Stimulated activated CD4-positive, alpha-beta T cell treated with anti-CD3 and anti-CD28 coated beads, TNF-alpha, amount 100 ng/mL, for 24 hours (primary cell): Measurements from ENCODE around the gene LGALS4.
"Not testable (repeated sequence)": the region's sequence is repeated elsewhere in the genome, so short reads cannot be mapped to it uniquely, and the experiment has no call there.

Experiments used
- DNase-seq, 3 experiments: peaks; one replicate each; pipeline ENCODE4 v3.0.0-alpha.2; 2020; ENCODE audit warnings: low read depth in 3 of 3

Gene LGALS4

DNA sequence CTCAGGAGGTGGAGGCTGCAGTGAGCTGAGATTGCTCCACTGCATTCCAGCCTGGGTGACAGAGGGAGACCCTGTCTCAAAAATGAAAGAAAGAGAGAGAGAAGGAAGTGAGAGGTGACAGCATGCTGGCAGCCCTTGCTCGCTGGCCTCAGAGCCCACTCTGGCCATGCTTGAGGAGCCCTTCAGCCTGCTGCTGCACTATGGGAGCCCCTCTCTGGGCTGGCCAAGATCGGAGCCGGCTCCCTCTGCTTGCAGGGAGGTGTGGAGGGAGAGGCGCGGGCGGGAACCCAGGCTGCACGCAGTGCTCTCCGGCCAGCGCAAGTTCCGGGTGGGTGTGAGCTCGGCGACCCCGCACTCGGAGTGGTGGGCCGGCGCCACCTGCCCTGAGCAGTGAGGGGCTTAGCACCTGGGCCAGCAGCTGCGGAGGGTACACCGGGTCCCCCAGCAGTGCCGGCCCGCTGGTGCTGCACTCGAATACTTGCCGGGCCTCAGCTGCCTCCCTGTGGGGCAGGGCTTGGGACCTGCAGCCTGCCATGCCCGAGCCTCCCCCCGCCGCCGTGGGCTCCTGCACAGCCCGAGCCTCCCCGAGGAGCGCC, 8.6 kb upstream of the LGALS4 start:
- not testable (repeated sequence) for DNase-seq

- DNase-seq = no peak
These were observed 6.6 kb upstream of the LGALS4 start for GRCh38 chr19:38819231-38819920.

GRCh38 chr19:38817081-38817480, 4.3 kb upstream of the LGALS4 start:
- DNase-seq = no peak

DNA sequence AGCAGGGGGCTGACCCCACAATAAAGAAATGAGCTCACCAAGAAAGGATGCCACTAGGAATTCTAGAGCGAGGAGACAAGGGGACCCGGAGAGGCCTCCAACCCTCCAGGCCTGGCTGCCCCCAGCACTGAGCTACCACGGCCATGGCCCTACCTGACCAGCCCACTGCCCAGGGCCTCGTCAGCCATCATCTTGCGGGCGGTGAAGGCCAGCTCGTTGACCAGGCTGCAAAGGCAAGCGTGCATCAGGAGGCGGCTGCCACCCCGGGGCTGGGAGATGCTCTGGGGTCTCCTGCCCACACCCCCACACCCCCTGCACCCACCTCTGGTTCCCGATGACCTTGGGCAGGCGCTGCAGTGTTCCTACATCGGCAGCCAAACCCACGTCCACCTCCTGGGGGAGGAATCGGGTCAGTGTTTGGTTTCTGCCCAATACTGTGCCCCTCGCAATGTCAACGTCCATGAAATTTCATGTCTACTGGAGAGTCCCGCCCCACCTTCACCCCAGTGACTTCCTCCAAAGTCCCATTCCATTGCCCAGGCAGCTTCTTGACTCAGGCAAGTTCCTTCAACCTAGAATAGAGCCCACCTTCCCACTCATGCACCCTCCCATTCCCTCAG, 3.5 kb upstream of the LGALS4 start:
- no peak for DNase-seq

- DNase-seq = no peak
These were observed 2.6 kb upstream of the LGALS4 start for GRCh38 chr19:38815059-38816001.

GRCh38 chr19:38813932-38814331, 1.2 kb upstream of the LGALS4 start:
- not testable (repeated sequence) for DNase-seq

DNA sequence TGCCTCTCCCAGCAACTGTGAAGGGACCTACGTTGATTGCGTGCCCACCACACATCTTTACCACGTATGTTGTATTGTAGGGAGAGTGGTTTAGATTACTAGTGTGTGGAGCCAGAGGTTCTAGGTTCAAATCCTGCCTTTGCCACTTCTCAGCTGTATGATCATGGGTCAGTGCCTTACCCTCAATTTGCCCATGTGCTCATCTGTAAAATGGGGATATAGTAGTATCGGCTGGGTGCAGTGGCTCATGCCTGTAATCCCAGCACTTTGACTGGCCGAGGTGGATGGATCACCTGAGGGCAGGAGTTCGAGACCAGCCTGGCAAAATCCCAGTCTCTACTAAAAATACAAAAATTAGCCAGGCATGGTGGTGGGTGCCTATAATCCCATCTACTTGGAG, 578 bp upstream of the LGALS4 start:
- no peak for DNase-seq

DNA sequence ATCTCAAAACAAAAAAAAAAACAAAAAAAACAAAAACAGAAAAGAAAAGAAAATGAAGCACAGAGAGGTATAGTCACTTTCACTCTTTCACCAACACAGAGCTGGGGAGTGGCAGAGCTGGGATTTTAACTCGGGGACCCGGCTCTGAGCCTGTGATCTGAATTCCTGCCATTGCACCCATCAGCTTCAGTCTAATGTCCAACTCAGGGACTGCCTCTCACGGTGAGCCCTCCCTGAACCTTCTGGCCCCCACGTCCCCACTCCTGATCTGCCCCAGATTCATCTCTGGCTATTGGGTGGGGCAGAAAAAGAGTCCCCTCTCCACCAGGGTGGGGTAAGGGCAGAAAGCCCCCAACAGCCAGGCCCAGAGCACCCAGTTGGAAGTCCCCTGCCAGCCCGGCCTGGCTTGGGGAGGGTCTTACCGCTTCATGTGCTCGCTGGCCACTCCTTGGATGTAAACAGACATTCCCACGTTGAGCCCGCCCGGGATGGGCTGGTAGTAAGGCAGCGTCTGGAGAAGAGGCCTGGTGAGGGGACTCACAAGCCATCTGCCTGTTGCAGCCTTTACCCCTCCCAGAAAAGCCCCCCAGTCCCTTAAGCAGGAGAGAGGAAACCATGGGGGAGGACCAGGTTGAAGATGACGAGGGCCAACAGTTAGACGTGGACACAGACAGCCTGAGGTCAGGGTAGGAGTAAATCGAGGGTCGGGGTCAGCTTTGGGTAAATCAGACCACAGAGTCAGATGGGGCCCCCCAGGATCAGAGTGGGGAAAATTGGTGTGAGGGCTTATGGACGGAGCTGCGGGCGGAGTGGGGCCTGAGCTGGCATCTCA, 520 bp downstream of the LGALS4 start:
- DNase-seq = no peak

DNA sequence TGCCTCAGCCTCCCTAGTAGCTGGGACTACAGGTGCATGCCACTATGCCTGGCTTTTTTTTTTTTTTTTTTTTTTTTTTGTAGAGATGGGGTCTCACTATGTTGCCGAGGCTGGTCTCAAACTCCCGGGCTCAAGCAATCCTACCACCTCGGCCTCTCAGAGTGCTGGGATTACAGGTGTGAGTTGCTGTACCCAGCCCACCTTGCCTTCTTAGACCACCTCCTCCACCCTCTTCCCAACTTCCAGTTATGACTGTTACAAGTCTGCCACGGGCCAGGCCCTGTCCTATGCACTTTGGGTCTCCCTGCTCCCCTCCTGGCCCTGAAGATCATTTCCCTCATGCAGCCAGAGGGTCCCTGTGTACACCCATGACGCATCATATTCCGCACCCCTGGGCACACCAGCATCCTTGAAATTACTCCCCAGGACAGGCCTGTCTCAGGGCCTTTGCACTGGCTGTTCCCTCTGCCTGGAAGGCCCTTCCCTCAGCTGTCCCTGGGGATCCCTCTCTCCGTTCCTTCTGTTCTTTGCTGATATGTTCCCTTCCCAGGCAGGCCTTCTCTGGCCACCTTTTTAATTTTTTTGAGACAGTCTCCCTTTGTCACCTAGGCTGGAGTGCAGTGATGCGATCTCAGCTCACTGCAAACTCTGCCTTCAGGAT, 3.0 kb downstream of the LGALS4 start:
- no peak for DNase-seq

DNA sequence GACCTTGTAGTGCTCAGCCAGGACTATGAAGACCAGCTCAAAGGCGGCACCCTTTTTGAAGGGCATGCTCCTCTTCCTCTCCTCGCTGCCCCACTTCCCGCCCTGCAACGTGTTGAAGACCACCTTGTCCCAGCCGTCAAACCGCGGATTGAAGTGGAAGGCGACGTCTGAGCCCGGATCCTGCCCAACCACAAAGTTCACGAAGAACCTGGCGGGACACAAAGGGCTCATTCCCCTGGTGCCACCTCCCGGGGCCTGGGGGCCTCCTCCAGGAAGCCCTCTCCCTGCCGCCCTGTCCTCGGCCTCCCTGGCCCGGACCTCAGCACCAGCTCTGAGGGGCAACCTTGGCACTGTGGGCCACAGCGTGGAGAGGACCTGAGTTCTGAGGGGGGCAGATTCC, 4.0 kb downstream of the LGALS4 start:
- DNase-seq = no peak

- not testable (repeated sequence) for DNase-seq
These were observed 5.2 kb downstream of the LGALS4 start for GRCh38 chr19:38807374-38808098.

DNA sequence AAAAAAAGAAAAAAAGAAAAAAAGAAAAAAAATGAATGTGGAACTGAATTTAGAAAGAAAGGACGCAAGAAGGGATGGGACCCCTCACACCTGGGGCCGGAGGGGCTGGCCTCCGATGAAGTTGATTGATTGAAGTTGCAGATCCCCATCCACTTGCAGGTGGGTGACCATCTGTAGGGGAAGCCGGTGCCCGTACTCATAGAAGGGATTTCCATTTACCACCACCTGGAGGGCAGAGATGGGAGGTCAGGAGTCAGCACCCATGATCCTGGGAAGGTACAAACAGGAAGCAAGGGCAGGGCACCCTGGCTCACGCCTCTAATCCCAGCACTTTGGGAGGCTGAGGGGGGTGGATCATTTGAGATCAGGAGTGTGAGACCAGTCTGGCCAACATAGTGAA, 6.4 kb downstream of the LGALS4 start:
- DNase-seq = no peak

DNA sequence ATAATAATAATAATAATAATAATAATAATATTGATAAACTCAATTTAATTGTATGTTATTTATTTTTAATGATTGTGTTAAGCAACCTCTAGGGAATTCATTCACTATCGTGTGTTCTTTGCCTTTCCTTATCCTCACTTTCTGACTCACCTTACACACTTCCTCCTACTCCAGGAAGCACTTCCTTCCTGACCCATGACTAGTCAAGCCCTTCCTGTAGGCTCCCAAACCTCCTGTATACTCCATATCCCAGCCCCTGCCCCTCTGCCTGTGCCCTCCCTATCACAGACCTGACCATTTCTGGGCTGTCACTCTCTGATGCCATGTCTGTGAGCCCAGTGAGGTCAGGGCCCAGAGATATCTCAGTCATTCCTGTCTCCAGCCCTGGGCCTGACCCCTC, 7.6 kb downstream of the LGALS4 start:
- no peak for DNase-seq

- DNase-seq = no peak
These were observed 9.2 kb downstream of the LGALS4 start for GRCh38 chr19:38803543-38803942.

DNA sequence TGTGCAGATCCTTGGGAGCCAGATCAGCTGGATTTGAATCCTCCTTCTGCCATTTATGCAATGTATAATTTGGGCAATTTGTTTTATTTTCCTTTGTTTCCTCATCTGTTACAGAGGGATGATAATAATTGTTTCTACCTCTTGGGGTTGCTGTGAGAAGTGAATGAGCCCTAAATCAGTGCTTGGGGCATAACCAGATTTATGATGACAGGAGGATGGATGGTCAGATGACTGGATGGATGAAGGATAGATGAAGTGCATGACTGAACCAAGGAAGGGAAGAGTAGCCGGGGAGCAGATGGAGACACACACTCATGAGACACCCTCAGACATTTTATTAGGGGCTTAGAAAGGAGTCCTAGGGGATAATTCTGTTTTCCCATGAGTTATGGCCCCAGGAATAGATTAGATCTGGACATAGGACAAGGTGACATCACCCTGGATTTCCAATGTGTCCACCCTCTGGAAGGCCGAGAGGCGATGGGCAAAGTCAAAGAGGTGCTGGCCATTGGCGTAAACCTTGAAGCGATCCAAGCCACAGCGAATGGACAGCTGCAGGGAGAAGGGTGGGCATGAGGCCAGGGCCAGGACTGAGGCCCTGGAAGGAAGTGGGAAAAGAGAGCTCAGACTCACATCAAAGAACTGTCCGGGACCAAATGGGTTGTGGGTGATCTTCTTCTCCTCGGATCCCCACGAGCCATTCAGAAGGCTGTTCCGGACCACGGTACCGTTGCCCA, 11.2 kb downstream of the LGALS4 start:
- DNase-seq = no peak

GRCh38 chr19:38800577-38801347, 12.0 kb downstream of the LGALS4 start:
- DNase-seq = no peak

DNA sequence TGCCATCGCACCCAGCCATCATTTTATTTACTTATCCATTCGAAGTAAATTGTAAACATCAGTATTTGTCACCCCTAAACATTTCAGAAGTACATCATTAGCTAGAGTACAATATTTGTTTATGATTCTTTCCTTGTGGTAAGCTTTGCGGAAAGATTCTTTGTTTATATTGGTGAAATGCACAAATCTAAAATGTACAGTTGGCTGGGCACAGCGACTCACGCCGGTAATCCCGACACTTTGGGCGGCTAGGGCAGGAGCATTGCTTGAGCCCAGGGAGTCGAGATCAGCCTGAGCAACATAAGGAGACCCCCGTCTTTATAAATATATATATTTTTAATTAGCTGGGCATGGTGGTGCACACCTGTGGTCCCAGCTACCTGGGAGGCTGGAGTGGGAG, 13.6 kb downstream of the LGALS4 start:
- no peak for DNase-seq

DNA sequence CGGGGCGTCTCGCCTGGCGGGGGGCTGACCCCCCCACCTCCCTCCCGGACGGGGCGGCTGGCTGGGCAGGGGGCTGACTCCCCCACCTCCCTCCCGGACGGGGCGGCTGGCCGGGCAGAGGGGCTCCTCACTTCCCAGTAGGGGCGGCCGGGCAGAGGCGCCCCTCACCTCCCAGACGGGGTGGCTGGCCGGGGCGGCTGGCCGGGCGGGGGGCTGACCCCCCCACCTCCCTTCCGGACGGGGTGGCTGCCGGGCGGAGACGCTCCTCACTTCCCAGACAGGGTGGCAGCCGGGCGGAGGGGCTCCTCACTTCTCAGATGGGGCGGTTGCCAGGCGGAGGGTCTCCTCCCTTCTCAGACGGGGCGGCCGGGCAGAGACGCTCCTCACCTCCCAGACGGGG, 15.0 kb downstream of the LGALS4 start:
- DNase-seq = not testable (repeated sequence)

- no peak for DNase-seq
These were observed 16.6 kb downstream of the LGALS4 start for GRCh38 chr19:38796154-38796553.
